Measurements from ENCODE around the gene GLIPR2. TPM values are rescaled to one million over a fixed set of nuclear protein-coding genes. Genes with fewer than 3 reads are reported as not detected.
A peak's percentile ranks its signal among the peaks of the same experiment; 100 is the strongest.
"Not testable (repeated sequence)": the region's sequence is repeated elsewhere in the genome, so short reads cannot be mapped to it uniquely, and the experiment has no call there.

Gene GLIPR2
- total and polyA plus RNA-seq, 4 donors: 17.4 to 112 (median 75.8) TPM

- Histone ChIP-seq H3K27me3 (ENCODE audit: control insufficient read depth in 3 of 3, insufficient read depth in 3 of 3, low read length in 2 of 3) (no peaks in the 10 kb centered on the region), H3K4me1 (ENCODE audit: control insufficient read depth in 5 of 5, insufficient read depth in 5 of 5, low read length in 5 of 5) (peaks cover 0 to 24% (median 16%) of the 10 kb centered on the region in 5 donors), H3K4me3 (no peak overlapping the region), H3K9ac (ENCODE audit: insufficient read depth in 1 of 2, low read length in 2 of 2) (no peak overlapping the region), H3K36me3 (ENCODE audit: control insufficient read depth in 4 of 4, insufficient read depth in 4 of 4, low read length in 4 of 4) (peaks cover 0 to 5% (median 0%) of the 10 kb centered on the region in 4 donors), H3K27ac (ENCODE audit: low read depth in 1 of 2, low read length in 1 of 2) (no peak overlapping the region), H3K9me3 (ENCODE audit: control insufficient read depth in 4 of 4, insufficient read depth in 3 of 4, low read length in 3 of 4) (peaks cover 0 to 2% (median 0%) of the 10 kb centered on the region in 4 donors)
- DNase-seq (no peak), ATAC-seq (ENCODE audit: insufficient read depth, low FRiP score) (no peak)
- 80 to 87% methylated on average over 7 of the region's 7 CpGs for WGBS, 2 donors
- no peak for TF ChIP-seq CTCF (IDR thresholded peaks at IDR 0.05; ENCODE audit: control extremely low read depth, extremely low read depth)
Measured at GRCh38 chr9:36158917-36159316, 22.4 kb downstream of the GLIPR2 start.

- not testable (repeated sequence) for ATAC-seq (ENCODE audit: insufficient read depth, low FRiP score)
Measured at GRCh38 chr9:36159509-36159908, 23.0 kb downstream of the GLIPR2 start.

GRCh38 chr9:36160126-36160525, 23.6 kb downstream of the GLIPR2 start:
- not testable (repeated sequence) for H3K9me3 ChIP-seq (ENCODE audit: control insufficient read depth in 4 of 4, insufficient read depth in 3 of 4, low read length in 3 of 4); DNase-seq; H3K36me3 ChIP-seq (ENCODE audit: control insufficient read depth in 4 of 4, insufficient read depth in 4 of 4, low read length in 4 of 4); H3K9ac ChIP-seq (ENCODE audit: insufficient read depth in 1 of 2, low read length in 2 of 2); ATAC-seq (ENCODE audit: insufficient read depth, low FRiP score); H3K27me3 ChIP-seq (ENCODE audit: control insufficient read depth in 3 of 3, insufficient read depth in 3 of 3, low read length in 2 of 3); H3K4me3 ChIP-seq; H3K27ac ChIP-seq (ENCODE audit: low read depth in 1 of 2, low read length in 1 of 2)
- 75 to 92% methylated on average over 11 of the region's 11 CpGs for WGBS, 2 donors
- H3K4me1 ChIP-seq (ENCODE audit: control insufficient read depth in 5 of 5, insufficient read depth in 5 of 5, low read length in 5 of 5): peaks cover 0 to 18% (median 9%) of the 10 kb centered on the region in 5 donors

More at GRCh38 chr9:36159509-36159908, 23.0 kb downstream of the GLIPR2 start:
- not testable (repeated sequence) for H3K9me3 ChIP-seq (ENCODE audit: control insufficient read depth in 4 of 4, insufficient read depth in 3 of 4, low read length in 3 of 4); H3K9ac ChIP-seq (ENCODE audit: insufficient read depth in 1 of 2, low read length in 2 of 2); DNase-seq; H3K27ac ChIP-seq (ENCODE audit: low read depth in 1 of 2, low read length in 1 of 2); H3K36me3 ChIP-seq (ENCODE audit: control insufficient read depth in 4 of 4, insufficient read depth in 4 of 4, low read length in 4 of 4); H3K4me3 ChIP-seq; H3K27me3 ChIP-seq (ENCODE audit: control insufficient read depth in 3 of 3, insufficient read depth in 3 of 3, low read length in 2 of 3)
- 93 to 97% methylated on average over 4 of the region's 4 CpGs for whole genome bisulfite sequencing, 2 donors
- H3K4me1 ChIP-seq (ENCODE audit: control insufficient read depth in 5 of 5, insufficient read depth in 5 of 5, low read length in 5 of 5): peaks cover 0 to 20% (median 14%) of the 10 kb centered on the region in 5 donors

GRCh38 chr9:36161187-36161586, 24.7 kb downstream of the GLIPR2 start:
- H3K36me3 ChIP-seq (ENCODE audit: control insufficient read depth in 4 of 4, insufficient read depth in 4 of 4, low read length in 4 of 4): peaks cover 0 to 5% (median 0%) of the 10 kb centered on the region in 4 donors
- H3K4me3 ChIP-seq: no peak overlapping the region
- ATAC-seq (ENCODE audit: insufficient read depth, low FRiP score) (no peak), DNase-seq (no peak)
- no peak for TF ChIP-seq CTCF (IDR thresholded peaks at IDR 0.05; ENCODE audit: control extremely low read depth, extremely low read depth)
- peaks cover 0 to 18% (median 9%) of the 10 kb centered on the region in 5 donors for H3K4me1 ChIP-seq (ENCODE audit: control insufficient read depth in 5 of 5, insufficient read depth in 5 of 5, low read length in 5 of 5)
- no peaks in the 10 kb centered on the region for H3K27me3 ChIP-seq (ENCODE audit: control insufficient read depth in 3 of 3, insufficient read depth in 3 of 3, low read length in 2 of 3)
- peaks cover 0 to 2% (median 0%) of the 10 kb centered on the region in 4 donors for H3K9me3 ChIP-seq (ENCODE audit: control insufficient read depth in 4 of 4, insufficient read depth in 3 of 4, low read length in 3 of 4)
- WGBS, 2 donors: 95 to 97% methylated on average over 2 of the region's 2 CpGs
- no peak overlapping the region for H3K9ac ChIP-seq (ENCODE audit: insufficient read depth in 1 of 2, low read length in 2 of 2)
- peak overlapping the region; percentile 13 to 28 for H3K27ac ChIP-seq (ENCODE audit: low read depth in 1 of 2, low read length in 1 of 2)
